GM21723 (cell line): Measurements from ENCODE around the gene ZNF469.

Experiments used
- ATAC-seq: cut with Tn5 transposase; IDR thresholded peaks from one replicate; pipeline ENCODE4 v1.9.1; 2021; ENCODE audit warnings: mild to moderate bottlenecking, moderate library complexity; ENCODE audit not compliant: unreplicated experiment

ZNF469 gene

DNA sequence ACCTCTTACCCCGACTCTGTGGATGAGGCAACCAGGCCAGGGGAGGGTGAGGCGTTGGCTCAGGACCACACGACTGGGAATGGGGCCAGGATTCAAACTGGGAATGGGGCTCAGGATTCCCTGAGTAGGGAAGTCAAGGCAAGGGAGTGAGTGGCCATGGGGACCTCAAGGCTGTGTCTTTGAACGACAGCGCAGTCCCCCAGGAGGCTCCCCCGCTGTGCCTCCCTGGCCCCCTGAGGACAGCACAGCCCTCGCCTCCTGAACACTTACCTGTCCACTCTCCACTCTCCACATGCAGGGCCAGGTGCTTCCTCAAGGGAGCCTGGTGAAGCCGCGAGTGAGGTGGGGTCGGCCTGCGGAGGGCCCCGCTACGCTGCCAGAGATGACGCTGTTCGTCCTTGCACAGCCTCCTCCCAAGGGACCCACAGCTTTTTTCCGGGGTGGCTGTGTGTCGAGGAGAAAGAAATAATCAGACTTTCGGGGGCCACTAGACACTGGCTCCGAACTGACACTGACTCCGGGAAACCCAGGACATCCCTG, 6.9 kb downstream of the ZNF469 start:
- ATAC-seq, result no peak

DNA sequence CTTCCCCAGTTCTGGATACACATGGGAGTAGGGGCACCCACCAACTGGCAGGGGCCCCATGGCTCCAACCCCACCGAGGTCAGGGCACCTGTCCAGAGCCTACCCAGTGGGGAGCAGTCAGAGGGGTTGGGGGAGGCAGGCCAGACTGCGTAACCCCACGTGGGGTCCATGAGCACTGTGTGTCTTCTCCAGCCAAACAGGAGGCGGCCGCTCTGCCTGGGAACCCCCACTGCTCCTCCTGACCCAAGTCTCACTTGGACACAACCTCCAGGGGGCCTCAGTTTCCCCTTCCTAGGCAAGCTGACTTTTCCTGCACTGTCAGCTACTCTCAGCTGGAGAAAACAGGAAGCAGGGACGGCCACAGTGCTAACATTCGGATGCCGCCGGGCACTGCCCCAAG, 7.5 kb downstream of the ZNF469 start:
- ATAC-seq, result no peak

DNA sequence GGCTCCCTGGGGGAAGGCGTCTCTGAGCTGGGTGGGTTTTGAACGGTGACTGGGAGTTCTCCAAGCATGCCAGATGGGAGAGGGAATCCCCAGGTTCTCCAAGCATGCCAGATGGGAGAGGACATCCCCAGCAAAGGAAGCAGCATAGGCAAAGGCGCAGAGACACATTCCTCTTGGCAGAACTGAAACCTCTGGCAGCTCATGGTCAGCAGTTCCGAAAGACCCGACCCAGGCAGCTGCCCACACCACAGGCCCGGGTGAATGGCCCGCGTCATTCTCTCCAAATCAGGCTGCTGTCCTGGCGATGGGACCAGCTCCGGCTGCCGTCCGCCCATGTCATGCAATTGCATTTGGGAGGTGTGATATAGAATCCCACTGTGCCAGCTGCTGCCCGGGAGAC, 8.0 kb downstream of the ZNF469 start:
- no peak for ATAC-seq

DNA sequence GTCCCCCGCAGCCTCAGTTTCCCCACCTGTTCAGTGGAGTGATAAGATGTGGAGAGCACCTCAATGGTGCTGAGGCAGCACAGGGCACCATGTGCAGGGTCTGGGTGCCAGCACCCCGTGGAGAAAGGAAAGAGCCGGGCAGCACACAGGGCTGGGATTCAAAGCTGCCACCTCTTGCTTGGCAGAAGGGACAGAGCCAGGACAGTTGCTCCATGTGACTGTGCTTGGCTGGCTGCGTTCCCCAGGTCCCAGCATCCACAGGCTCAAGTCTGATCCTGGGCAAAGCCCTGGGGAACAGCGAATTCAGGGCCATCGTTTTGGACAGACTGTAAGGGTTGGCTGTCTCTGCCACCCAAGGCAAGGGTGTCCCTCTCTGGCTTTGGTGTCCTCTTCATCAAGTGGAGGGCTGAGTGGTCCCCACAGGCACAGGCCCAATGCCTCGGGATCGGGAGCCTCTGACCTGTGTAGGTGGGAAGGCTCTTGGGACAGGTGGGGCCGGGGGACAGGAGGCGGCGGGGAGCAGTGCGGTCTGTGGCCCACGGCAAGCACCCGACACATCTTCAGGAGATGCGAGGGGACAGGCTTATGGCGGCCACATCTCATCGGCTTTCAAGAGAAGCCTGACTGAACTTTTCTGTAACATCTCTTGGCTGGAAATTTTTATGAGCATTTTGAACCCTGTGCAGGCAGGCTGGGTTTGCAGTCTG, 8.5 kb downstream of the ZNF469 start:
- no peak for ATAC-seq

DNA sequence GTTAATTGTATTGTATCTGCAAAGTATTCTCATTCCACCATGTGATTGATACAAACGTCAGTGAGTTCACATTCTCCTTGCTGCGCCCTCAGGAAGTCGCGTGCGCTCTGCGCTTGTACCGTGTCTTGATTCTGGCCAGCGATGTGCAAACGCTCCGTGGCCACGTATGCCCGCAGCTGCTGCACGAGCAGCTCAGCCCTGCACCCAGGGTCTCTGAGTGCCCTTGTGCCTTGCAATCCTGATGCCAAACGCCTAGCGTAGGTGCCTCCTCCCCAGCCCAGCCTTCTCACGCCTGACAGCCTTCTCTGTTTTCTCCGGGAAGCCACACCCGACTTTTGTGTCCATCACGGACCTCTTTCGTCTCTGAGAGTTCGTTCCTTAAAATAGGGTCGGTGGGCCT, 9.4 kb downstream of the ZNF469 start:
- no peak for ATAC-seq

DNA sequence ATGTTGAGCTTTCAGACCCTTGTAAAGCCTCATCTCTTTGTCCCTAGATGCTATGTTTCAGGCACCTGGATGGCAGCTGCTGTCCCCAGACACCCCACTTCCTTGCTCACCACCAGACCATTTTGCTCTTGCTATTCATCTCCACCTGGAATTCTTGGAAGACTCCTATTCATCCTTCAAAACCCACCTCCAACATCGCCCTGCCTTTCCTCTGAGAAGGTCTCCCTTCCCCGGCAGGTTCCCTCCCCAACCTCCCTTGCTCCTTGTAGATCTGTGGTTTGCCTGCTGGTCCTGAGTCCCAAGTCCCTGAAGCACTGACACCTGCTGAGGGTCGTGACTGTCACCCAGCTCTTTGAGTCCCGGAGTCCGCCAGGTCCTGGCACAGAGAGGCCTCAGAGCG, 9.9 kb downstream of the ZNF469 start:
- ATAC-seq, result no peak

DNA sequence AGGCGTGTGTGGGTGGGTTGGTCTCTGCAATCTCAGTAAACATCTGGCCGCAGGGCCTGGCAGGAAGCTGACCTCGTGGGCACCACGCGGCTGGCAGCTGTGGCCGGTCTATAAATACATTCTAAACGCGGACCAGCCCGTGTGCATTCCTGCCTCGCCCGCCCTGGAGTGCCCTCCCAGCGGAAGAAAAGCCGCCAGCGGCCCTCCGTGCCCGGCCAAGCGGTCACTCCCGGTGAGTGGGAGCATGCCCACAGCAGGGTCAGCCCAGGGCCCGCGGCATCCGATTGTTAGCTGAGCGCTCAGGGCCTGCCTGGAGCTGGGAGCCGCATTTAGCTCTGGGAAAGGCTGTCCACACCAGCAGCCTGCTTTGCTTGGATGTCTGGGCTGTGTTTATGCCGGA, 10.3 kb downstream of the ZNF469 start:
- ATAC-seq, result no peak

DNA sequence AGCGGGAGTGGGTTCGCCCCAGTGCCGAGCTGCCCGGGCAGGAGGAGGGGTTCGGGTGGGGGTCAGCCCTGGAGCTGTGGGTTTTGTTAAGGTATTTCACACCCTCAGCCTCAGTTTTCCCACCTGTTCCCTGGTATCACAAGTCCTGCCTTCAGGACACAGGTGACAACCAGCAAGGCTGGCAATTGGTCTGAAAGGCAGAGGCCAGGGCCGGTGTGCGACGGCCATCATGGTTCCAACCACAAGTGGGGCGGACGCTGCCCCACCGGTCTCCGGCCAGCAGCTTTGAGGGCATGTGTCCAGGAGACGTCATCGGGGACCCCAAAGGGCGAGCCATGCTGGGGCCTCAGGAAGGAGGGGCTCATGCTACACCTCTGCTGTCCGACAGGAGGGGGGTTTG, 10.8 kb downstream of the ZNF469 start:
- ATAC-seq, result no peak

DNA sequence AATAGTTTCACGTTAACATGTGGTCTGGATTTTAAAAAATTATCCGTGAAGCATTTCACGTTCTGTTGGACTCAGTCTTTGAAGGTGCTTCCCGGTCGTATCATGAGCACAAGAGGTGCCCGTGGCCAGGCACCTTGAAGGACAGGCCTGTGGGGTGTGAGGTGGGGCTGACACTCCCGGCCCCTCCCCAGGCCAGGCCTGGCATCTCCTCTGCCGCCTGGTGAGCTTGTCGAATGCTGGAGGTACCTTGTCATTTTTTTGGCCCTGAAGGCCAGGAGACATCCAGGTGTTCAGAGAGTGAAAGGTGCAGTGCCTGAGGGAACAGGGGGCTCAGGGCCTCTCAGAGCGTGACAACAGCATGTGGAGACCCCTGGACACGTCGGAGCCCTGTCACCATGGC, 11.7 kb downstream of the ZNF469 start:
- no peak for ATAC-seq

DNA sequence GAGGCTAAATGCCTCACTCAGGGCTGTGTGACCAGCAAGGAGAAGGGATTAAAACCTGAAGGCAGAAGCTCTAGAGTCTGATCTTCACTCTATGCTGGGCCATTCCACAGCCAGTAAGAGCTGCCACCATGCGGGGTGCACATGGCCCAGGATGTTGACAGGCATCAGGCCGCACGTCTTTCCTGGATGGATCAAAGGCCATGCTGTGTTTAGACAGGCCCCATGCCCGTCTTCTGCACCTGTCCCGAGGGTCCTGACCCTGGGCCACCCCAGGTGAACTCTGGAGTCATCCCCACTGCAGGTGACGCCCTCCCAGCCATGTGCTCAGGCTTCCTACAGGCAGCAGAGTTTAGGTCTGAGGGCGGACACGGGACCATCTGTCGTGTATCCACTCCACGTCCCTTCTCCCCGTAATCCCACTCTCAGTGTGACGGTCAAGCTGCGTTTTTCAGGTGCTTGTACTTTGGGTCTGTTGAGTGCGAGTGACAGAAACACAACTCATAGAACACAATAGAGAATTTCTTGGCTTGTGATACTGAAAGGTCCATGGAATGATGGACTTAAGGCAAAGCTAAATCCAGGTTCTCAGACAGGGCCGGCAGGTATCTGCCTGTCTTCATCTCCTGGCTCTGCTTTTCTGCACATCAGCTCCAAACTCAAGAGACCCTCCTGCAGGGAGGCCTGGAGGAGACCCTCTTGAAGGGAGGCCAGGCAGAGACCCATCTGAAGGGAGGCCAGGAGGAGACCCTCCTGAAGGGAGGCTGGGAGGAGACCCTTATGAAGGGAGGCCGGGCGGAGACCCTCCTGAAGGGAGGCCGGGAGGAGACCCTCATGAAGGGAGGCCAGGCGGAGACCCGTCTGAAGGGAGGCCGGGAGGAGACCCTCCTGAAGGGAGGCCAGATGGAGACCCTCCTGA, 13.2 kb downstream of the ZNF469 start:
- ATAC-seq, result no peak

DNA sequence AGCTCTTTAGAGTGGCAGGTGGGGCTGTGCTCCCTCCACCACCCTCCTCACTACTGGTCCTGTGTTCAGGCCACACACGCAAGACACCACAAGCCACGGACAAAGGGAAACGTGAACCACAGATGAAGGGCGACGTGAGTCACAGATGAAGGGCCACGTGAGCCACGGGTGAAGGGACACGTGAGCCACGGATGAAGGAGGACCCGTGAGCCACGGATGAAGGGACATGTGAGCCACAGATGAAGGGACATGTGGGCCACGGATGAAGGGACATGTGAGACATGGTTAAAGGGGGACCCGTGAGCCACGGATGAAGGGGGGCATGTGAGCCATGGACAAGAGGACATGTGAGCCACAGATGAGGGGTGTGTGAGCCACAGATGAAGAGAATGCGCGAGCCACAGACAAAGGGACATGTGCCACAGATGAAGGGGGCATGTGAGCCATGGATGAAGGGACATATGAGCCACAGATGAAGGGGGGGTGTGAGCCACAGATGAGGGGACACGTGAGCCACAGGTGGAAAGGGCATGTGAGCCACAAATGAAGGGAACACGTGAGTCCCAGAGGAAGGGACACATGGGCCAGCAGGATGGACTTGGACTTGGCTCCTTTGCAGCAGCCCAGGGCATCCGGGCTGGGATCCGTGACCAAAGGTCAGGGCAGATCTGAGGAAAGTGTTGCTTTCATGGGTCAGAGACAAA, 15.6 kb downstream of the ZNF469 start:
- ATAC-seq, result no peak

DNA sequence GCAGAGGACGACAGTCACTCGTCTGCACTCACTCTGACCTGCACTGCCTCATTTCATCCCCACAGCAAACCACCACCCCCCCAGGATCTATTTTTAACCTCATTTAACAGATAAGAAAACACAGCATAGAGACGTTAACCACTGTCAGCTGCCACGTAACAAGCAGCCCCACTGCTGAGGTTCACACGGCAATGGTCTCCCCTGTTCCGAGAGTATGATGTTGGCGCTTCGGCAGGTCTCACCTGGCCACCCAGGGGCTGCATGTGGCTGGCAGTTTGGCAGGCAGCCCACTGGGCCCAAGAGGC, 16.1 kb downstream of the ZNF469 start:
- ATAC-seq, result no peak

DNA sequence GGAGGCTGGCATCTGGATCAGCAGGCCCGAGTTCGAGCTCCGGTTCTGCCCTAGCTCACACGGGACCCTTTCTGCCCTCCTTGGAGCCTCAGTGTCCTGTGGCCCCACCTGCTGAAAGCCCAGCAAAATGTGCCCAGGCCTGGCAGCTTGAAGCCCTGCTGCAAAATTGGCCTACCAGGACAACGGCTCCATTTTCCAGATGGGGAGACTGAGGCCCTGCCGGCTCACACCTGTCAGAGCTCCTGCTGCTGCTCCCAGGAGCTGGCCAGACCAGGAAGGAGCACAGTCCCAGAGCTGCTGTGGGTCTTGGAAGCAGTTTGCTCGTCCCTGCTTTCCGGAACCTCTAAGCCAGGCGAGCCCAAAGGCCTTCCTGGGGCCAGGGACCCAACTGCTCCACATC, 17.4 kb downstream of the ZNF469 start:
- ATAC-seq, result no peak

DNA sequence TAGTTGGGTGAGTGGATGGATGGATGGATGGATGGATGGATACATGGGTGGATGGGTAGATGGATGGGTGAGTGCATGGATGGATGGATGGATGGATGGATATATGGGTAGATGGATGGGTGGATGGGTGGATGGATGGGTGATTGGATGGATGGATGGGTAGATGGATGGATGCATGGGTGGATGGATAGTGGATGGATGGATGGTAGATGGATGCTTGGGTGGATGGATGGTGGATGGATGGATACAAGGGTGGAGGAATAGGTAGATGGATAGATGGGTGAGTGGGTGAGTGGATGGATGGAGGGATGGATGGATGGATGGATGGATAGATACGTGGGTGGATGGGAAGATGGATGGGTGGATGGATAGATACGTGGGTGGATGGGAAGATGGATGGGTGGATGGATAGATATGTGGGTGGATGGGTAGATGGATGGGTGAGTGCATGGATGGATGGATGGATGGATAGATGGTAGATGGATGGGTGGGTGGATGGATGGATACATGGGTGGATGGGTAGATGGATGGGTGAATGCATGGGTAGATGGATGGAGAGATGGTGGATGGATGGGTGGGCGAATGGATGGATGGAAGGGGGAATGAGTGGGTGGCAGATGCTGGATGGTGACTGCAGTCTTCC, 19.0 kb downstream of the ZNF469 start:
- no peak for ATAC-seq

DNA sequence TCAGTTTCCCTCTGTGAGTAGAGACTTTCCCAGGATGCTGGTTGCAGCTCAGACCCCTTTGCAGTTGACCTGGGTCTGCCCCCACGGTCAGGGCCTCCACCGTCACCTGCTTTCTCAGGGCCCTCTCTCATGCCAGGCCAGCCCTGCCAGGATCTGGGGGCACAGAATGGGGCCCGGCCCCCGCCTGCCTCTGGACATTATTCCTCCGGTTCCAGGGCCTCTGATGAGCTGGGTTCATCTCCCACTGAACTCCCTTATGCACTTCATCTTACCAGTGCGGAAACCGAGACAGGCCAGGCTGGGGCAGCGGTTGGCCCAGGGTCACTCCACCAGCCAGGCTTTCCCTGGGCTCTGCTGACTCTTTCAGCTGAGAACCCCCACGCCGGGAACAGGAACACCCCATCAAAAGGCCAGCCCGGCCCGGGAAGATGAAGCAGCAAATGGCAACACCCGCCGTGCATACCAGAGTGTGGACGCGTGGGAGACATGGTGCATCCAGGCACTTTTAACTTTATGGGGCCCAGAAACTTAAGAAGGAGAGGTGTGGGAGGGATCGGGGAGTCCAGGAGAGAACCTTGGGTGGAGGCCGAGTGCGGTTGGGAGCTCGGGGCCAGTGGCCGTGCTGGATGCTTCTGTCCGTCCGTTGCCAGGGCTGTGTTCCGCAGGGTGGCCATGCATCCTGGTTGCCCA, 19.9 kb downstream of the ZNF469 start:
- no peak for ATAC-seq

DNA sequence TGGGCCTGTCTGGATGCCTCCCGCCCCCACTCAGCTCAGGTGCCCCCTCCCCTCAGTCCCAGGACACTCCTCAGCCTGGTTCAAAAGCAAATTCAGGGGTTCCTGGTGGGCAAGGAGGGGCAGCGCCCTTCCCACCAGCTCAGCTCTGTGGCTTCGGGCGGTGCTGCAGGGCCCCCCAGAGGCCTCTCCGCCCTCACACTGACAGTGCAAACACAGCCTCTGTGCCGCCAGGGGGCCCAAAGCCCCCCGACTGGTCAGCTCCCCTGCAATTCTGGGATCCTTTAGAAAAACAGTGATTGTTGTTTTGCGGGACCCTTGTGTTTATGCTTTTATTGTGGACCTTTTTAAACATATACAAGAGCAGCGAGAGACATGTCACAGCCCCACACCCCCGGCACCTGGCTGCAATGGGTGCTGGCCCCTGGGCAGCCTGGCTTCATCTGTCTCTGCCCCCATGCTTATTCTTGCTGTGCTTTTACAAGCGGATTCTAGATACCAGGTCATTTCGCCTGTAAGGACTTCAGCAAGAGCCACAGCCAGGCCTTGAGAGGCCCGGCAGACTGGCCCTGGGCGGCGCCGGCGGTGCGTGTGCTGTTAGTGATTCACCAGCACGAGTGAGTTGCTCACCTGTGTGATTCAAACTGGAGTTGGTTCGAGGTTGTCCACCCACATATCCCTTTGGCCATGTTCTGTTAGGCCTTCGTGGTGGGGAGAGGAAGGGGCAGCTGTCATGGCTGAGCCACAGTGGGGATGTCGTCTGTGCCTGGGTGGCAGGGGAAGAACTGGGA, 21.2 kb downstream of the ZNF469 start:
- no peak for ATAC-seq

DNA sequence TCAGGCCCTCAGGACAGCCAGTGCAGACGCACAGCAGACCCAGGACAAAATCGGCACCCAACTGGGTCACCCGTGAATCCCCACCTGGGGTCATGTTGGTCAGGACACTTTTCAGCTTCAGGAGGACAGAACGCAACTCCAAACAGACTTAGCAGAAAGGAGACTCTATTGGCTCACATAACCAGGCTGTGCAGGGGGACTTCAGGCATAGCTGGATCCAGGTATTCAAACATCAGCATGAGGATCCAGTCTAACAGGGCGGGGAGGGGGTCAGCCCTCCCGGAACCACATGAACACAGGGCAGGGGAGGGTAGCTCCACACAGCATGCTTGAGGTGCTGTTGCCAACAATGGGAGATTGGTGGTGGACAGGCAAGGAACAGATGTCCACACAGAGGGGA, 22.0 kb downstream of the ZNF469 start:
- no peak for ATAC-seq

DNA sequence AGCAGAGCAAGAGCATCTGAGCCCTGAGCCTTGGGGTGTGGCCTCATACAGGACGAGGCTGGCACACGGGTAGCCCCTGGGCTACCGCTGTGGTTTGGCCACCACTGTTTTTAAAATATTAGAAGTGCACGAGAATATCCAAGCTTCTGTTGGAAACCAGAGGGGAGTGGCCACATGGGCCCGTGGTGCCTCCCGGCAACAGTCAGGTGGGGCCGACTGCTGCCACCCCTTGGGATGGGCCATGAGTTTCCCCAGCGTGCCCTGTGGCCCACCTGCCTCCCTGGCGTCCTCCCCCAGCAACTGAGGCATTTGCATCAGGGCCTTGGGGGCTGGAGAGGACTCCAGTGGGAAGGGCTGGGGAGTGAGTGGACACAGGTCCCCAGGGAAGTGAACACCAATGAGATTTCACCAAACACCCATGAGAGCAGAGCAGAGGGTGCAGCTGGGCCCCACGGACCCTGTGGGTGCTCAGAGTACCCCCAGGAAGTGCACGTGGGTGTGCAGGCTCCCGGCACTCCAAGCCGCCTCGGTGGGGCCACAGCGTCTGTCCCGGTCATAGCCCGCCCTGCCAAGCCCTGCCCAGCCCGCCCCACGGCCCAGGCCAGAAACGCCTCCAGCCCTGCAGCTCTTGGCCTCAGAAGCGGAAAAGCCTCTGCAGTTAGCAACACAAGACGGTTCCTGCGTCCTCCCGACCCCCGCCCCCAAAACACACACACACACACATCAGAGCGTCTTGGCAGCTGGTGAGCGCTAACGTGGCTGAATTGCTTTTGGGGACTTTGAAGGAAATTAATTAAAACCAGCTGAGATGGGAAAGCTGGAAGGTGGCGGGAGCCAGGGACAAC, 22.7 kb downstream of the ZNF469 start:
- no peak for ATAC-seq
